HG02678 (cell line): ENCODE measurements around the gene VPS8.
"Not testable (repeated sequence)": the region's sequence is repeated elsewhere in the genome, so short reads cannot be mapped to it uniquely, and the experiment has no call there.

Source experiments
- ATAC-seq: cut with Tn5 transposase; IDR thresholded peaks from one replicate; pipeline ENCODE4 v1.9.1; 2021; ENCODE audit warnings: mild to moderate bottlenecking, moderate library complexity; ENCODE audit not compliant: unreplicated experiment

Gene VPS8

DNA sequence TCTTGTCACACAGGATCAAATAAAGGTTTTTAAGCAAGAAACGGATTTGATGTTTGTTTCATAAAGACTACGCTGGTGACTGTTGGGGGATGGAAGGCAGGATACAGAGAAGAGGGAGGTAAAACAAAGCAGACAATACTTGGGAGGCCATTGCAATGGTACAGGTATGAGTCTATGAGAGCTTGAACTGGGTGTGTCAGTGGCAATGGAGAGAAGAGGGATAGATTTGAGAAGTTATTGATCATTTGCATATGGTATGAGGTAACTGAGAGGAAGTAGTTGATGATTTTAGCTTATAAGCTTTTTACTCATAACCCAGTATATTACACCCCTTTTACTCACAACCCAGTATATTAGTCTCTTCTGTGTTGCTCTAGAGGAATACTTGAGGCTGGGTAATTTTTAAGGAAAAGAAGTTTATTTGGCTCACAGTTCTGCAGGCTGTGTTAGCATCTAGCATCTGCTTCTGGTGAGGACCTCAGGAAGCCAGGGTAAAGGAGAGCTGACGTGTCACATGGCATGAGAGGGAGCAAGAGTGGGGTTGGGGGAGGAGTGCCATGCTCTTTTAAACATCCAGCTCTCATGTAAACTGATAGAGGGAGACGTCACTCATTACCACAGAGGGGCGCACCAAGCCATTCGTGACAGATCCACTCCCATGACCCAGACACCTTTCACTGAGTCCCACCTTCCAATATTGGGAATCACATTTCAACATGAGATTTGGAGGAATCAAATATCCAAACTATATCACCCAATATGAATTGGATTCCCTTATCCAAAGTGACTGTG lies 153.9 kb downstream of the VPS8 start:
- ATAC-seq: no peak

DNA sequence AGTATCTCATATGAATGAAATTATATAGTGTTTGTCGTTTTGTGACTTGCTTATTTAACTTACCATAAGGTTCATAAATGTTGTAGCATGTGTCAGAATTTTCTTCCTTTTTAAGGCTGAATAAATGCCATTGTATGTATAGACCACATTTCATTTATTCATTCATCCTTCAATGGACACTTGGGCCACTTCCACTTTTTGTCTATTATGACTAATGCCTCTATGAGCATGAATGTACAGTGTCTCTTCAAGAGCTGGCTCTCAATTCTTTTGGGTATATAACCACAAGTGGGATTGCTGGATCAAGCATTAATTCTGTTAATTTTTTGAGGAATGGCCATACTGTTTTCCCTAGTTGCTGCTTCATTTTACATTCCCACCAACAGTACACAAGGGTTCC lies 156.1 kb downstream of the VPS8 start:
- no peak for ATAC-seq

DNA sequence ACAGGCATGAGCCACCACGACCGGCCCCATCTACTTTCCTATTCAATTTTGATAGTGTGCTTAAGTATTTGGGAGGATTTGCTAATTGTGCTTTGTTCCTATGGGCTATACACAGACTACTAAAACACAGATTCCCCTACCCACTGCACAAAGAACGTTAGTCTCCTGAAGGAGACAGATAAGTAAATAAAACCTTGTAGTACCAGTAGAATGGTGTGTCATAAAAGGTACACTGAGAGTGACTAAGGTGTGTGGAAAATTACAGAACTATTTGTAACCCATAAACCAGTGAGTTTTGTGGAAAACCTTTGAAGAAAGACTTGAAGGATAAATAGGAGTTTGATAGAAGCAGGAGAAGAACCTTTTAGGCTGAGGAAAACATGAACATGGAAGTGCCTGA lies 158.2 kb downstream of the VPS8 start:
- no peak for ATAC-seq

DNA sequence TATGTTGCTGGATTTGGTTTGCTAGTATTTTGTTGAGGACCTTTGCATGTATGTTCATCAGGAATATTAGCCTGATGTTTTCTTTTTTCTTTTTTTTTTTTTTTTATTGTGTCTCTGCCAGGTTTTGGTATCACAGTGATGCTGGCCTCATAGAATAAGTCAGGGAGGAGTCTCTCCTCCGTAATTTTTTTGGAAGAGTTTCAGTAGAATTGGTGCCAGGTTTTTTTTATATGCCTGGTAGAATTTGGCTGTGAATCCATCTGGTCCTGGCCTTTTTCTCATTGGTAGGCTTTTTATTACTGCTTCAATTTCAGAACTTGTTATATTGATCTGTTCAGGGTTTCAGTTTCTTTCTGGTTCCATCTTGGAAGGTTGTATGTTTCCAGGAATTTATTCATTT lies 165.8 kb downstream of the VPS8 start:
- ATAC-seq: no peak

DNA sequence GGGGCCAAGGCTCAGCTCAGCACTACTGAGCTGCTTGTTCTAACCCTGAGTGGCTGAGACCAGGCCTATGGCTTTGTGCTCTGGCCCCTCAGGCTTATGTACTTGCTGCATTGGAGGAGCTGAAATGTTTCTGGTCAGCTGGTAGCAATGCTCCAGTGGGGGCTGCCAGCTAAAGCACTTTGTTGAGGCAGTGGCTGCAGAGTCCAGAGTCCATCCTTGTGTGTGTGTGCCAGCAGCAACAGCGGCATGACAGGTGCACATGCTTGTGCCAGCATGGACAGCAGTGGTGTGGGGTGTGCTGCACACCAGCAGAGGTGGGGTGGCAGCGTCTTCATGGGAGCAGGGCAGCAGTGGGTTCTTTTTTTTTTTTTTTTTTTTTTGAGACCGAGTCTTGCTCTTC lies 169.1 kb downstream of the VPS8 start:
- ATAC-seq: no peak

DNA sequence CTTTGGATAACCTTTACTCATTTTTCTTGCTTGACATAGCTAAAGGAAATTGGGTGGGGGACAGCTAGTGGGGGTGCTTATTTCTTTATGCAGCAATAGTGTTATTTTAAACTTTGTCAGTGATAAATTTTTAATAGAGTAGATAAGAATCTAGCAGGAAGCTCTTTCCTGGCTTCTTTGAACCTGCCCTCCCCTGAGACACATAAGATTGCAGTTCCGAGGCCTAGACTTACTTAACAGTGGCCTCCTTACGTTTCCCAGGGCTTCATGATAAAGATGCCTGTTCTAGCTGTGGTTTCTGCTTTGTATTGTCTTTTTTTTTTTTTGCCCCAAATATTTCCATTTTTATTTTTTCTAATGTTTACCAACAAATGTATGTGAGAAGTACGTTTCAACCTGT lies 170.1 kb downstream of the VPS8 start:
- ATAC-seq: no peak

DNA sequence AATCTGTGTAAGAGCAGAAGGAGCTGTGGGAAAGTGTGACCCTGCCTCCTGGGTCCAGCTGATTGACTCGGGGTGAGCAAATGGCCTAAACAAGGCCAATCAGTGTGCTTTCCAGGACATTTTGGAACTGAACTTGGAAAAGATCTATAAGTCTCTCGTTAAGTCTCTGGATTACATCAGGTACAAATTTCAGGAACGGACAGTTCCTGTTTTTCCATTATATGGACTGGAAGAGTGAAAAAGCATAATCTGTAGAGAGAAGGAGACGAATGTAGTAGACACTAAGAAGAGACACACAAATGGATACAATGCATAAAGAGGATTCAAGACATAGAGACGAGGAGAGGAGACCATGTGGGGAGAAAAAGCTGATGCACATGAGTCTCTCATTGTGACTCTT lies 173.6 kb downstream of the VPS8 start:
- ATAC-seq: no peak

DNA sequence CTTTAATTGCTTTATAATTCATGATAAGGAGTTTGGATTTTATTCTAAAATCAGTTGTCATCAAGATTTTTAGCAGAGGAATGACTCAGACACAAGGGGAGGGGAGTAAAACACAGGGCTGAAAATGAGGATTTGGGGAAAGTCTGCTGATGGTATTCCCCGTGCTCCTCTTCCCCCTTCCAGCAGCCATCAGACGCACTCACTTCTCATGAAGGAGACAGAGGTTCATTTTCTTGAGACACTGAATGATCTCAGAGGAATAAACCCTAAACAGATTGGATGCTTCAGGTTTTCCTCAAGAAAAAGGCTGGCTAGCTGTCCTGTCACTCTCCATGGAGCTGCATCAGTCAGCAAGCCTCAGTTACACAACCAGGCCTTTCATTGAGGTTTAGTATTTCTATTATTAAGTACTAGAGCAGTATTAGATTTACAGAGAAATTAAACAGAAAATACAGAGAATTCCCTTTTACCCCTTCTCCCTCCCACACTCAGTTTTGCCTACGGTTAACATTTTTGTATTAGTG lies 174.5 kb downstream of the VPS8 start:
- ATAC-seq: no peak

DNA sequence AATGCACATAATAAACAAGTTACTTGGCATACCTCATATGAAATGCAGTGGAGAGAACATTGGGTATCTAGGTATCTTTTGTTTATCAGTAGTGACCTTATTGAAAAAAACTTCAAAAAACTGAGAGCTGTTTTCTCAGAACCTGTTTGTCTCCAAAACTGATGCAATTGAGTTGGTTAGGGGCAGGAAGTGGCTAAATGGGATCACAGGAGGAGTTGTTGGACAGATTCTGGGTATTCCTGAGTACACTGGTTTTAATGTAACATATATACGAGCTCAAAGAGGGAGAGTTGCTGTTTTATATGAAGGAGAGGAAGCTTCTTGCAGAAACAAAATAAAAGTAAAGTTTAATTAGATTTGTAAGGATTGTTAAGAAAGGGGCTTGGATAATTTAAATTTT lies 181.4 kb downstream of the VPS8 start:
- ATAC-seq: no peak

DNA sequence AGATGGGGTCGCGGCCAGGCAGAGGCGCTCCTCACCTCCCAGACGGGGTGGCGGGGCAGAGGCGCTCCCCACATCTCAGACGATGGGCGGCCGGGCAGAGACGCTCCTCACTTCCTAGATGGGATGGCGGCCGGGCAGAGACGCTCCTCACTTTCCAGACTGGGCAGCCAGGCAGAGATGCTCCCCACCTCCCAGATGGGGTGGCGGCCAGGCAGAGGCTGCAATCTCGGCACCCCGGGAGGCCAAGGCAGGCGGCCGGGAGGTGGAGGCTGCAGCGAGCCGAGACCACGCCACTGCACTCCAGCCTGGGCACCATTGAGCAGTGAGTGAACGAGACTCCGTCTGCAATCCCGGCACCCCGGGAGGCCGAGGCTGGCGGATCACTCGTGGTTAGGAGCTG lies 191.9 kb downstream of the VPS8 start:
- not testable (repeated sequence) for ATAC-seq

DNA sequence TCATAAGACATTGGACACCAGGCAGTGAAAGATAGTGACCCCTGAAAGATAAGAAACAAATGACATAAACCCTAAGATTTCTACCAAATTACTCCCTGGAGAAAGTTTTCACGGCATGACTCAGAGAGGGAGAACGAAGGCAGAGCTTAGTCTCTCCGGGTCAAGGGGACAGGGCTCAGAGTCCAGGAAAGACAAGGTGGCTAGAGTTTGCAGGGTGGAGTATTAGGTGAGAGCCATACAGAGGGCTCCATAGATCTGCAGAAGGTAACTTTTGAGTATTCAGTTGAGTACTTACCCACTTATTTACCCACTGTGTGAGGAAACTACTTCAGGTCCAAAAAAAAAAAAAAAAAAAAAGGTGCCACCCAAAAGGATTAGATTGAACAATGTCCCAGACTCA lies 197.7 kb downstream of the VPS8 start:
- ATAC-seq: no peak

DNA sequence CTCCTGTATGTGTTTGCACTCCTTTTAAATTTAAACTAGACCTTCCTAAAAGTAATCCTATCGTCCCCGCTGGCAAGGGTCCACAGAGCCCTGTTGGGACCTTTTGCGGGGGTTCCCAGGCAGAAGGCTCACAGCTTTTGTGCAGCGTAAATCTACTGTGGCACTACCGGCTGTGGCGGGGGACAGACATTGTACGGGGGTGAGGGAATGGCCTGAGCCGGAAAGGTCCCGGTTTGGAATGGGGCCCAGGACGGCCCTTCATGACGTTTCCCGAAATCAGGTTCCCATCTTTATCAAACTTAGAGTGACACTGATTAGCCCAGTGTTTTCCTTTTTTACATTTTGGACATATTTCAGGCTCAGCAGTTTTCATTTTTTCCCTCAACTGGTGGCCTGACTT lies 205.6 kb downstream of the VPS8 start:
- ATAC-seq: not testable (repeated sequence)

DNA sequence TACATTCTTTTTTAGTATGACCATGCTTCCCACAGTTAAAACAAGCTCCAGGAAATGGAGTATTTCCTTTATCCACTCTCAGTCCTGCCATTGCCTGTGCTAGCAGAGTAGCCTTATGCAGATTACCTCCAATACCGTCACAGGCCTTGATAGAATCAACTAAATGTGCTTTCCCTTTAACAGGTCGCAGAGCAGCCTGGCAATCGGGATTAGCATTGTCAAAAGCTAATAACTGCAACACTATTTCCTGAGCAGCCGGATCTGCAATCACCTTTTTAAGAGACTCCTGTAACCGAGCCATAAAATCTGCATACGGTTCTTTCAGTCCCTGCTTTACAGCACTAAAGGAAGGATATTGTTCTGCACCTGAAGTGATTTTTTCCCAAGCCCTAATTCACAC lies 206.0 kb downstream of the VPS8 start:
- not testable (repeated sequence) for ATAC-seq

DNA sequence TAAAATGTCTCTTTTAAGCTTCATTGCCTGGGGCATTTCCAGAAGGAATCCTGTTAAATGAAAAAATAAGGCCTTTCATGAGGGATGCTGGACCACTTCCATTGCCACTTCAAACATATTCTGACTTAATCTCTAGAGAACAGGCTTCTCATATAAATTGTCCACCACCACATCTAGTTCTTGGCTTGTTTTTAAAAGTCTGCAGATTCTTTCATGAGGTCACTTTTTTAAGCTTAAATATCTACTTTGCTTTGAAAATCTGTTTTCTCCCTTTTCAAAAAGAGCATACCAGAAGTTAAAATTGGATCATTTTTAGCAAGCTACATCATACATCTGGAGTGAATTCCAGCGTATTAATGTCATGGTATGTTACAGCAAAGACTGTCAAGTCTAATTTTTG lies 209.3 kb downstream of the VPS8 start:
- ATAC-seq: no peak

DNA sequence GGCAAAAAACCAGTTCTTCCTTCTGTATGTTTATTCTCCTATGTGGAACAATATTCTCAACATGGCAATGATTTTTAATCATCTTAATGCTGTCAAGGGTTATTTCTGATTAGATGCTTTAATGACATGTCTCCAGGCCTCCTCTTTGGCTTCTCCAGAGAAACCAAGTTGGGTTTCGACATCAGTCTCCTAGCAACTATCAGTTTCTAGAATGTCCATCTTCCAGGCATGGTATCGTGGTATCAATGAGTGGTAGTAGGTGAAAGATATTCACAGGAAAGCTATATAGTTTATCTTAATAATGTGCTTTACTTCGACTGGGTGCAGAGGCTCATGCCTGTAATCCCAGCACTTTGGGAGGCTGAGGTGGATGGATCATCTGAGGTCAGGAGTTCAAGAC lies 212.4 kb downstream of the VPS8 start:
- no peak for ATAC-seq

DNA sequence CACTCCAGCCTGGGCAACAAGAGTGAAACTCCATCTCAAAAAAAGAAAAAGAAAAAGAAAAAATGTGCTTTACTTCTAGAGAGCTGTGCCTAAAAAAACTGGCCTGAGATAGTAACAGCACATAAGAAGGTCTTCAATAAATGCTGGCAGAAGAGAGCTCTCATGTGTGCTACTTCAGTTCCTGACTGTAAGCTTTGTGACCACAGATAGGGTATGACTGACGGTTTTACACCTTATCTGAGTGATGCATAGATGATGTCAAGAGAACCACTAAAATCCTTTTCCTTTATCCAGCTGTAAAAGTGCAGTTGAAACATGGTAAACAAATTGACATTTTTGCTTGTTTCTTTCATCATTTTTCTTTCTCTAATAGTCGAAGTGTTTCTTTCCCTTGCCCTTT lies 213.0 kb downstream of the VPS8 start:
- ATAC-seq: no peak

DNA sequence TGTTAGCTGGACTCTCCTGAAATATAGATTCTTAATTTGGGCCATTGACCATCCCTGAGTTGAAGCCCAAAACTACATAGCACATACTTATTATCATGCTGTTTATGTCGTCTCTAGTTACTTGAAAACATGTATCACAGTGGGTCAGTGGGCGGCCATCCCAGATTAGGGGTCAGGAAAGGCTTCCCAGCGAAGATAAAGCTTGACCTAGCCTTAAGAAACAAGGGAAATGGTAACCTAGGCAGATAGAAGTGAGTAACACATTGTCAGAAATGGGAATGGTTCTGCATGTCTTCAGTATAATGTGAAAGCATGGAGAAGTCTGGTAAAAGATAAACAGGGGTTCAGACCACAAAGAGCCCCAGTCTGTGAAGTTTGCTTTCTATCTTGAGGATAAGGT lies 216.2 kb downstream of the VPS8 start:
- no peak for ATAC-seq

DNA sequence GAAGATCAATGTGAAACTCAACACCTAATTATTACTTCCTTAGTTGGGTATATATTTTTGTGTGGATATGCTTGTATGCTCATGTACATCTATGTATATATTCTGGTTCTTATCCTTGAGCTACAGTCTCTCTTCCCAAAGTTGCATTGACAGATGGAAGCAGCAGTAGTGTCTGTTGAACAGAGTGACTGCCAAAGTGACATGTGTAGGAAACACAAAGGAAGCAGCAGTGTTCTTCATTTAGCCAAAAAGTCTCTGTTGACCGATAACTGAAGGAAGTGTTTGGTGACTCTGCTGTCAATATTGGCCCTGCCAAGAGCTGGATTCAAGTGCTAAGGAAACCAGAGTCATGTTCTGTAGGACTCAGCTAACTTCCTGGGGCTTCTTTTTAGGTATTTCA lies 217.1 kb downstream of the VPS8 start:
- no peak for ATAC-seq

DNA sequence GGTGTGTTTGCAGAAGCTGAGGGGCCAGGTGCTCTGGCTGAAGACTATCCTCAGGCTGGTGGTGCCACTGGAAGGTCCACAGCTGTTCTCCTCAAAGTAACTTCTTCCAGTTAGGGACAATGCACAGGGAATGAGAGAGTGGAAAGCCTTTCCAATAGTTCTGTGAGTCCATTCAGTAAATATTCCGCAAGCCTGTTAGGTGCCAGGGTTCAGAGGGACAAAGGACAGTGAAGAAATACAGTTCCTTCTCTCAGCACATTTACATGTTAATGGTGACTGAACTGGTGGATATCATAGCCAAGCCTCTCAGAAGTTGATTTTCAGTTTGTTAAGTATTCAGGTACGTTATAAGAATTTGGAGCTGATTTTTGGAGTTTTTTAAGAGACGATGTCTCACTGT lies 218.4 kb downstream of the VPS8 start:
- ATAC-seq: no peak

DNA sequence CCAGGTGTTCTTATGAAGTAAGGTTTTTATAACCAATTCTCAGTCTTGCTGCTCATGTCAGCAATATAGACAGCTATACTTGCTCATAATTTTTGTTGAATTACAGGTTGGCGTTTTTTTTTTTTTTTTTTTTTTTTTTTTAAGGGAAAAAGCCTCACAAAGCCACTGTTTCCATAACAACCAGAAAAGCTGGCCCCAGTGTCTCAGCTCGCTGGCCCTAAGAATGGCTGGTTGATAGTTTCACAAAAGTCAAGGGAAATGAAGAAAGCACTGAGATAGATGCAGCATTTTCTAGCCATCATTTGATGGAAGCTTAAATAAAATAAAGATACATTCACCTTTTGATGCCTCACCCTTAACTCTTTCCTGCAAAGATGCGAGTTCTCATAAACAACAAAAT lies 219.0 kb downstream of the VPS8 start:
- ATAC-seq: no peak

DNA sequence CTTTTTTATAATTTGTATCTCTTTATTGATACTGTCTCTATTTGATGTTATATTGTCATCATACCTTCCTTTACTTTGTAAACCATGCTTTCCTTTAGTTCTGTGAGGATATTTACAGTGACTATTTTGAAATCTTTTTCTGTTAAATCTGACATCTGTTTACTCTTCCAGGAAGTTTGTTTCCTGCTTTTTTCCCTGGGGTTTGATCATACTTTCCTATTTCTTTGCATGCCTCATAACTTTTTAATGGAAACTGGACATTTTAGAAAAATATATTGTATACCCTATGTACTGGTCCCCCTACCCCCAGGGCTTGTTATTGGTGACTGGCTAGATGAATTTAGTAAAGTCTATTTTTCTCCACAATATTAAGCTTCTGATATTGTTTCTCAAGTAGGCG lies 225.8 kb downstream of the VPS8 start:
- ATAC-seq: no peak

DNA sequence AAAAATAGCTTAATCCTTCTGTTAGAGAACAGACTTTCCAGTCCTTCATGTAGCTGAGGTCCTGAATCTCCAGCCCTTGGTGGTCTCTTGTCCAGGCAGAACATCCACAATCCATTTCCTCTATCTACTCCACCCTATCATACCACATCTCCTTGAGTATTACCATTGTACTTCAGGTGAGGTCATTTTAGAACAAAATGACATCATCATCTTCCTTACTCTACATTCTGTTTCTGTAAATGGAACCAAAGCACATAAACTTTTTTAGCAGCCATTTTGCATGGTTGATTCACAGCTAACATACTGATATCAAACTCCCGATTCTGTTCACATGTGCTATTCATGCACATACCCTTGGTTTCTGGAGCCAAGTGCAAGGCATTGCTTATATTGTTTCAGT lies 228.5 kb downstream of the VPS8 start:
- no peak for ATAC-seq

DNA sequence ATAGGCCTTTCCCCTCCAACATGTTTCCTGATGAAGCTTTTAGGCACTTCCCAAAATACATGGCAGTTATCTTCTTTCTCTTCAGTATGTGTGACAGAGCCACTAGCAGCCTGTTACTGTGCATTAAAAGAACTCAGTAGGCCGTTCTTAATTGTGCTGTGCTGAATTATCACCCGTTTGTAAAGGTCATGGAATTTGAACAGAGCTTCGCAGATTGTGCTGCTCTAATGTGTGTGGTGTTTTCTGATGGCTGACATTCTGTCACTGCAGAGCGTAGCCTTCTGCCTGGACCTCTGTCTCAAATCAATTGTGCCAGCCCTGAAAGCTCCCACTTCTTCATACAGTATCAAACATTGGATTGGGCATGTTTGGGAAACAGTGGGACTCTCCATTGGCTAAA lies 229.6 kb downstream of the VPS8 start:
- ATAC-seq: no peak
